HepG2 (cell line): ENCODE measurements around the gene SLC1A5. TPM values are rescaled to one million over a fixed set of nuclear protein-coding genes. Genes with fewer than 3 reads are reported as not detected.

Experiments
- ARNT ChIP-seq: fragments of 450-650 bp; IDR thresholded peaks from 2 replicates; pipeline ENCODE4 v1.6.1; 2017
- FOXK1 ChIP-seq: sonication (generic); formaldehyde crosslinking; IDR thresholded peaks from 2 replicates; pipeline ENCODE4 v1.4.0; 2020; ENCODE audit warnings: low read depth, missing genetic modification reagents, borderline replicate concordance
- HOXA3 ChIP-seq: sonication (generic); formaldehyde crosslinking; IDR thresholded peaks from 2 replicates; pipeline ENCODE4 v1.5.0; 2020; ENCODE audit warnings: missing genetic modification reagents
- MTA1 ChIP-seq: sonication (generic); formaldehyde crosslinking; IDR thresholded peaks from 2 replicates; pipeline ENCODE4 v1.4.0; 2020; ENCODE audit warnings: missing genetic modification reagents, mild to moderate bottlenecking, borderline replicate concordance
- POLR2A ChIP-seq, 2 experiments: IDR thresholded peaks; 2 replicates each; pipeline ENCODE4 v1.6.1; 2011; ENCODE audit warnings: low read depth in 2 of 2, low read length in 2 of 2, mild to moderate bottlenecking in 1 of 2, moderate library complexity in 1 of 2; ENCODE audit not compliant: insufficient read depth in 1 of 2
- SP4 ChIP-seq: sonication (generic); formaldehyde crosslinking; IDR thresholded peaks from 2 replicates; pipeline ENCODE4 v1.8.1; 2023; ENCODE audit warnings: mild to moderate bottlenecking, missing genetic modification reagents
- TCF7 ChIP-seq: sonication (generic); IDR thresholded peaks from 2 replicates; pipeline ENCODE4 v1.6.1; 2016; ENCODE audit warnings: antibody characterized with exemption, low read depth
- U2AF2 ChIP-seq: fragments of 200-400 bp; formaldehyde crosslinking; IDR thresholded peaks from 2 replicates; pipeline ENCODE4 v1.6.1; 2017; ENCODE audit warnings: low read depth, mild to moderate bottlenecking, low read length
- WIZ ChIP-seq: sonication (generic); formaldehyde crosslinking; IDR thresholded peaks from 2 replicates; pipeline ENCODE4 v1.5.1; 2020; ENCODE audit warnings: mild to moderate bottlenecking, missing genetic modification reagents
- YY1 ChIP-seq: IDR thresholded peaks from 2 replicates; pipeline ENCODE4 v1.6.1; 2011; ENCODE audit warnings: low read length, low read depth, moderate library complexity, mild to moderate bottlenecking; ENCODE audit not compliant: insufficient read depth, insufficient replicate concordance
- ZBTB8A ChIP-seq: sonication (generic); formaldehyde crosslinking; IDR thresholded peaks from 2 replicates; pipeline ENCODE4 v1.4.0; 2020; ENCODE audit warnings: mild to moderate bottlenecking, low read depth, missing genetic modification reagents, borderline replicate concordance
- ZNF124 ChIP-seq: sonication (generic); formaldehyde crosslinking; IDR thresholded peaks from 2 replicates; pipeline ENCODE4 v1.4.0; 2020; ENCODE audit warnings: missing genetic modification reagents
- ZNF224 ChIP-seq: sonication (generic); formaldehyde crosslinking; IDR thresholded peaks from 2 replicates; pipeline ENCODE4 v1.5.0; 2020; ENCODE audit warnings: mild to moderate bottlenecking, missing genetic modification reagents
- ZNF234 ChIP-seq: sonication (generic); formaldehyde crosslinking; conservative IDR thresholded peaks from 2 replicates; pipeline ENCODE4 v1.5.1; 2020; ENCODE audit warnings: mild to moderate bottlenecking, missing genetic modification reagents
- ZNF589 ChIP-seq: sonication (generic); formaldehyde crosslinking; conservative IDR thresholded peaks from 2 replicates; pipeline ENCODE4 v1.8.0; 2022; ENCODE audit warnings: mild to moderate bottlenecking, moderate library complexity, missing genetic modification reagents
- ZNF598 ChIP-seq: sonication (generic); formaldehyde crosslinking; IDR thresholded peaks from 2 replicates; pipeline ENCODE4 v1.5.1; 2020; ENCODE audit warnings: mild to moderate bottlenecking, missing genetic modification reagents, borderline replicate concordance
- ZNF790 ChIP-seq: sonication (generic); formaldehyde crosslinking; IDR thresholded peaks from 2 replicates; pipeline ENCODE4 v1.8.0; 2022; ENCODE audit warnings: missing genetic modification reagents, mild to moderate bottlenecking, borderline replicate concordance
- ZSCAN22 ChIP-seq: sonication (generic); formaldehyde crosslinking; IDR thresholded peaks from 2 replicates; pipeline ENCODE4 v1.4.0; 2020; ENCODE audit warnings: mild to moderate bottlenecking, missing genetic modification reagents
- polyA plus RNA-seq, 8 experiments: library from polyadenylated mRNA; depleted of rRNA in 3 of 8; stranded (reverse) in 7 of 8; unstranded in 1 of 8; fragments of >200 nt; fragmentation: Illumina TruSeq in 4 of 8; extraction: Trizol in 4 of 8; gene quantifications; 2 replicates each; pipeline versions ENCODE4 v1.2.1 to v1.2.3, GENCODE V29; 2011 to 2016; ENCODE audit warnings: low read depth in 4 of 8, missing spikeins in 1 of 8, mixed read lengths in 1 of 8; ENCODE audit not compliant: insufficient read depth in 1 of 8
- total RNA-seq, 5 experiments: library from RNA; depleted of rRNA; stranded (reverse); fragments of >200 nt; fragmentation: Illumina TruSeq; extraction: Trizol; gene quantifications; 2 replicates each; pipeline ENCODE4 v1.2.3, GENCODE V29; 2016; ENCODE audit warnings: low read depth in 1 of 5
- TF ChIP-seq, protein P1 (sequence below): sonication (generic); formaldehyde crosslinking; IDR thresholded peaks from 2 replicates; pipeline ENCODE4 v1.5.0; 2020; ENCODE audit warnings: mild to moderate bottlenecking, missing genetic modification reagents
- TF ChIP-seq, protein P2 (sequence below): sonication (generic); formaldehyde crosslinking; IDR thresholded peaks from 2 replicates; pipeline ENCODE4 v1.8.0; 2022; ENCODE audit warnings: low read depth, missing genetic modification reagents
- TF ChIP-seq, protein P3 (sequence below): sonication (generic); formaldehyde crosslinking; conservative IDR thresholded peaks from 2 replicates; pipeline ENCODE4 v1.8.1; 2023; ENCODE audit warnings: missing genetic modification reagents
- TF ChIP-seq, protein P4 (sequence below): IDR thresholded peaks from 2 replicates; pipeline ENCODE4 v1.6.1; 2012; ENCODE audit warnings: low read depth, low read length, improper control_type of control experiment

SLC1A5 gene
- total and polyA plus RNA-seq, 2 of the 13 experiments (the other 11 are each of a cell fraction or from before 2014, with no cell fraction given), result 120 to 159 TPM

DNA sequence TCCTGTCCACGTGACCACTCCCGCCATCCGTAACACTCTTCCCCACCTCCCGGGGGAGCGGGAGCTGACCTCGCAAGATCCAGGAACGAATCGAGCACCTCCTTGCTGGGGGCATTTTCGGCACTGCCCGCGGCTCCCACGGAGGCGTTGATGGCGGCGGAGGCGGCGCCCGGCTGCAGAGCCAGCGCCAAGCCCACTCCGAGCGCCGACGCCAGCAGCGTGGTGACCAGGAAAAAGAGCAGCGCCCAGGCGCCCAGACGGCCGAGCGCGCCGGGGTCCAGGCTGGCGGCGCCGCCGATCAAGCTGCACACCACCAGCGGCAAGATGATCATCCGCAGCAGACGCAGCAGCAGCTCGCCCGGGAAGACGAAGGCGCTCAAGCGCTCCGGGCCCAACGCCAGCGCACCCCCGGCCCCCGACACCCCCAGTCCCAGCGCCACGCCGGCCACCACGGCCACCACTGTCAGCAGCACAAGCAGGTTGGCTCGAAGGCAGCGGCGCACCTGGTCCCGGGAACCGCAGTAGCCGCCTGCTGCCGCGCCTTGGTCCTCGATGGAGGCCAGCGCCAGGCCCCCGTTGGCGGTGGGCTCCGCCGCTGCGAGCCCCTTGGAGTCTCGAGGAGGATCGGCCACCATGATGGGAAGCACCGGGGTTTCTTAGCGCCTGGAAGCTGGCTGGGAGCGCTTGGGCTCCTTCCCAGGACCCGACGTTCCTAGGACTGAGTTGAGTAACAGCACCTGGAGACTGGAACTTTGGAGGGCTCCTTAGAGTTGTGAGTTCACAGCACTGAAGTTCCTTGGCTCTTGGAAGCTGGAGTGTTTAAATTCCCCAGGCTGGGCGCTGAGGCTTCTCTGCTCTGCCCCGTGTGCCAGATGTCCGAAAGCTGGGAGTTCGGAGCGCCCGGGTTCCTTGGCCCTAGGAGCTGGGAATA is 798 bp downstream of the SLC1A5 start (continued):
- TF ChIP-seq ZBTB8A (CRISPR knock-in tag) (no peak), FOXK1 (CRISPR knock-in tag) (no peak), HOXA3 (CRISPR knock-in tag) (peak; percentile 51), ZNF234 (CRISPR knock-in tag) (no peak; the same call in 1 of the 2 replicates), MTA1 (CRISPR knock-in tag) (peak; percentile 28; the same call in 1 of the 2 replicates), TCF7 (no peak), ZNF224 (CRISPR knock-in tag) (0 out of 2 replicates have a peak, but pooled peaks have one; percentile 33), U2AF2 (no peak), SP4 (no peak), ZNF124 (CRISPR knock-in tag) (0 out of 2 replicates have a peak, but pooled peaks have one; percentile 3), ZSCAN22 (CRISPR knock-in tag) (no peak), ZNF589 (0 out of 2 replicates have a peak, but pooled peaks have one; percentile 48), ZNF598 (CRISPR knock-in tag) (no peak; the same call in 1 of the 2 replicates), ARNT (no peak), ZNF790 (CRISPR knock-in tag) (peak; percentile 62; the same call in 1 of the 2 replicates), WIZ (CRISPR knock-in tag) (no peak), POLR2A (IDR thresholded peaks at IDR 0.05; ENCODE audit: insufficient read depth in 1 of 2, low read depth in 2 of 2, low read length in 2 of 2) (peak in 1 of 2 experiments; percentile 28; a peak in 1 of 4 replicates), YY1 (peak; percentile 35)
- TF ChIP-seq, protein P1, sequence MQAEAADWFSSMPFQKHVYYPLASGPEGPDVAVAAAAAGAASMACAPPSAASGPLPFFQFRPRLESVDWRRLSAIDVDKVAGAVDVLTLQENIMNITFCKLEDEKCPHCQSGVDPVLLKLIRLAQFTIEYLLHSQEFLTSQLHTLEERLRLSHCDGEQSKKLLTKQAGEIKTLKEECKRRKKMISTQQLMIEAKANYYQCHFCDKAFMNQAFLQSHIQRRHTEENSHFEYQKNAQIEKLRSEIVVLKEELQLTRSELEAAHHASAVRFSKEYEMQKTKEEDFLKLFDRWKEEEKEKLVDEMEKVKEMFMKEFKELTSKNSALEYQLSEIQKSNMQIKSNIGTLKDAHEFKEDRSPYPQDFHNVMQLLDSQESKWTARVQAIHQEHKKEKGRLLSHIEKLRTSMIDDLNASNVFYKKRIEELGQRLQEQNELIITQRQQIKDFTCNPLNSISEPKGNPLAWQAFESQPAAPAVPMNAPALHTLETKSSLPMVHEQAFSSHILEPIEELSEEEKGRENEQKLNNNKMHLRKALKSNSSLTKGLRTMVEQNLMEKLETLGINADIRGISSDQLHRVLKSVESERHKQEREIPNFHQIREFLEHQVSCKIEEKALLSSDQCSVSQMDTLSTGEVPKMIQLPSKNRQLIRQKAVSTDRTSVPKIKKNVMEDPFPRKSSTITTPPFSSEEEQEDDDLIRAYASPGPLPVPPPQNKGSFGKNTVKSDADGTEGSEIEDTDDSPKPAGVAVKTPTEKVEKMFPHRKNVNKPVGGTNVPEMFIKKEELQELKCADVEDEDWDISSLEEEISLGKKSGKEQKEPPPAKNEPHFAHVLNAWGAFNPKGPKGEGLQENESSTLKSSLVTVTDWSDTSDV (CRISPR knock-in tag), result 0 out of 2 replicates have a peak, but pooled peaks have one; percentile 37
- TF ChIP-seq, protein P2, sequence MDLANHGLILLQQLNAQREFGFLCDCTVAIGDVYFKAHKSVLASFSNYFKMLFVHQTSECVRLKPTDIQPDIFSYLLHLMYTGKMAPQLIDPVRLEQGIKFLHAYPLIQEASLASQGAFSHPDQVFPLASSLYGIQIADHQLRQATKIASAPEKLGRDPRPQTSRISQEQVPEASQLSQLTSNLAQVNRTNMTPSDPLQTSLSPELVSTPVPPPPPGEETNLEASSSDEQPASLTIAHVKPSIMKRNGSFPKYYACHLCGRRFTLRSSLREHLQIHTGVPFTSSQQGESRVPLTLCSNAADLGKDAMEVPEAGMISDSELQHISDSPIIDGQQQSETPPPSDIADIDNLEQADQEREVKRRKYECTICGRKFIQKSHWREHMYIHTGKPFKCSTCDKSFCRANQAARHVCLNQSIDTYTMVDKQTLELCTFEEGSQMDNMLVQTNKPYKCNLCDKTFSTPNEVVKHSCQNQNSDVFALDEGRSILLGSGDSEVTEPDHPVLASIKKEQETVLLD (CRISPR knock-in tag), result no peak
- TF ChIP-seq, protein P3, sequence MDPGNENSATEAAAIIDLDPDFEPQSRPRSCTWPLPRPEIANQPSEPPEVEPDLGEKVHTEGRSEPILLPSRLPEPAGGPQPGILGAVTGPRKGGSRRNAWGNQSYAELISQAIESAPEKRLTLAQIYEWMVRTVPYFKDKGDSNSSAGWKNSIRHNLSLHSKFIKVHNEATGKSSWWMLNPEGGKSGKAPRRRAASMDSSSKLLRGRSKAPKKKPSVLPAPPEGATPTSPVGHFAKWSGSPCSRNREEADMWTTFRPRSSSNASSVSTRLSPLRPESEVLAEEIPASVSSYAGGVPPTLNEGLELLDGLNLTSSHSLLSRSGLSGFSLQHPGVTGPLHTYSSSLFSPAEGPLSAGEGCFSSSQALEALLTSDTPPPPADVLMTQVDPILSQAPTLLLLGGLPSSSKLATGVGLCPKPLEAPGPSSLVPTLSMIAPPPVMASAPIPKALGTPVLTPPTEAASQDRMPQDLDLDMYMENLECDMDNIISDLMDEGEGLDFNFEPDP (CRISPR knock-in tag), result 0 out of 2 replicates have a peak, but pooled peaks have one; percentile 71
- TF ChIP-seq, protein P4, sequence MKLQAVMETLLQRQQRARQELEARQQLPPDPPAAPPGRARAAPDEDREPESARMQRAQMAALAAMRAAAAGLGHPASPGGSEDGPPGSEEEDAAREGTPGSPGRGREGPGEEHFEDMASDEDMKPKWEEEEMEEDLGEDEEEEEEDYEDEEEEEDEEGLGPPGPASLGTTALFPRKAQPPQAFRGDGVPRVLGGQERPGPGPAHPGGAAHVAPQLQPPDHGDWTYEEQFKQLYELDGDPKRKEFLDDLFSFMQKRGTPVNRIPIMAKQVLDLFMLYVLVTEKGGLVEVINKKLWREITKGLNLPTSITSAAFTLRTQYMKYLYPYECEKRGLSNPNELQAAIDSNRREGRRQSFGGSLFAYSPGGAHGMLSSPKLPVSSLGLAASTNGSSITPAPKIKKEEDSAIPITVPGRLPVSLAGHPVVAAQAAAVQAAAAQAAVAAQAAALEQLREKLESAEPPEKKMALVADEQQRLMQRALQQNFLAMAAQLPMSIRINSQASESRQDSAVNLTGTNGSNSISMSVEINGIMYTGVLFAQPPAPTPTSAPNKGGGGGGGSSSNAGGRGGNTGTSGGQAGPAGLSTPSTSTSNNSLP, result no peak
